GM18520 (cell line): Measurements from ENCODE around the gene COL4A2.
"Not testable (repeated sequence)": the region's sequence is repeated elsewhere in the genome, so short reads cannot be mapped to it uniquely, and the experiment has no call there.

Experiments used
- ATAC-seq: cut with Tn5 transposase; IDR thresholded peaks from one replicate; pipeline ENCODE4 v1.9.1; 2021; ENCODE audit not compliant: unreplicated experiment

COL4A2 gene

DNA sequence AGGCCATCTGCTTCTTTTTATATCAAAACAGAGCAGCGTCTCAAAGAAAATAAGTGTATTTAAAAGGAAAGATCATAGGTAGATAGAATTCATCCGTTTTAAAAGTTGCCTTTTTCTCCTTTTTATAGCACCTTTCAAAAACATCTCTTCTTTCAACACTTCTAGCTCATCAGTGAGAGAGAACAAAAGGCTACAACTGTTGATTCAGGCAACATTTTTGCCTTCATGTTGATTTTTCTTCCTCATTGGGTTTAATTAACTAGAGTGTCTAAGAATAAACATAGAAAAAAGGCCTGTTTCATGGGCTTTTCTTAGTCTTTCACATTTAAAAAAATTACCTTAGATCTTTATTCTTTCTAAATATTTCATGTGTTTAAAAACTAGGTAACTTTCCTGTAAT lies 13.6 kb downstream of the COL4A2 start:
- no peak for ATAC-seq

- not testable (repeated sequence) for ATAC-seq
Observed at GRCh38 chr13:110321573-110321972, 14.5 kb downstream of the COL4A2 start.

- no peak for ATAC-seq
Observed at GRCh38 chr13:110322126-110322827, 15.2 kb downstream of the COL4A2 start.

DNA sequence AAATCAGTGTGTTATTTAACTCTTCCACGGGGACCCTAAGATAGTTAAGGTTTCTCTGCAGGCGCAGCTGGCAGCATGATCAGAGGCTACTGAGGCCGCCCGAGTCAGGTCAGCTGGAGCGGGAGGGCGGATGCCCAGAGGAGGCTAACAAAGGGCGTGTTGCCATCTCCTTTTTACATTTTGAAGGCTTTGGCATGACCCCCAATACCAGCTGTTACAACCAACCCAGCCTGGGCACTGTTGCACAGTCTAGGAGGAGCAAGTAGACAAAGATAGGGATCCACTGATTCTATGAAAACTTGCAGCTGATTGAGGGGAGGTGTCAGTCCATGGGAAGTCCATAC lies 15.7 kb downstream of the COL4A2 start:
- ATAC-seq, result no peak

- ATAC-seq, result no peak
Observed at GRCh38 chr13:110323172-110323891, 16.2 kb downstream of the COL4A2 start.

DNA sequence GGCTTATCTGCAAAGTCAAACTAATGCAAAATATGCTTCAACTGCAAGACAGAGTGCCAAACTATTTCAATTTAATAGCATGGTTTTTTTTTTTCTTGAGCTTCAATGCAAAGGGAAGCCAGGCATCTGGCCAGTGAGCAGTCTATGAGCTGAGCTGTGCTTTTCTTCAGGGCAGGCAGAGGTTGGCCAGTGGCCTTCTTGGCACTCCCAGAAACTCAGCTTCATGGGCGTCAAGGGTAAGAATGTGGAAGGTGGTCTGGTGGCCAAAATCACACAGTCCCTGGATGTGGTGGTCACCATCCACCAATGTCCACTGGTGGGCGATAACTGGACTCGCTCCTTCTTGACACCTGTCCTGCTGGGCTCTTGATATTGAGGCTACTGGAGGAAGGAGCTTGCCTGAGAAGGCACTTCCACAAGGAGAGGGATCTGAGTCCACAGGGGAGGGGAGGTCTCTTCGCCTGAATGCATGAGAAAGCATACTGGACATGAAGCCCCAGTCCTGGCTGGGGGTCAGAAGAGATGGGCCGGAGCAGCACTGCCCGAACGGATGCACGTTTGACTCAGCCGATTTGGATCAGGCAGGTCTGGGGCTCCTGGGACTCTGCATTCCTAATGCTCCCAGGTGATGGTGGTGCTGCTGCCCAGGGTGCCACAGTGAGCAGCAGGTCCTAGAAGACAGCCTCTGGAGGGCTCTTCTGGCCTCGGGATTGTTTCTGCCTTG lies 17.1 kb downstream of the COL4A2 start:
- no peak for ATAC-seq

DNA sequence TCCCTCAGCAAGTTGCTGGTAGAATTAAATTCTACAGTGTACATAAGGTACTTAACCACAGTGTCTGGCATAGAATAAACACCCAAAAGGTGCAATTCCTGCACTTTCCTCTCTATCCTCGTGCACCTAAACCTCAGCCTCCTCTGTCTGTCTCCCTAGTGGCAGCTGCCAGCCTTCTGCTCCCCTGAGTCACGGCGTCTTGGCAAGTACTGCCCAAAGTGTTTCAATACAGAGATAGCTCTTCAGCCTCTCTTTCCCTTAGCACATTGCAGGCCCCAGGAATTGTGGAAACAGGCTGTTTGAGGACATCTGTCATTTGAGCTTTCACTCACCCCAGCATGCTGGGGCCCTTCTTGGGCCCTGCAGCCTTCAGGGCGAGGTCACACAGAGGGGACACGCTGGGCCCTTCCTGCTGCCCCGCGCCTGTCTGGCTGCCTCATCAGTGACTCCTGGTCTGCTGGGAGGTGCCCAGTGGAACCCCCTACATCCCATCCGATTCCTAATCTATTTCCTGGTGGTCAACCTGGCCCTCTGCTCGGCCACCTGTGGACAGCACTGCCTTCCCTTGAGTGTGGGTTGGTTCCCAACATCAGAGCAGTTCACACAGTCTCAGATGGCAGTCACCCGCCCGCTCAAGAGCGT lies 19.3 kb downstream of the COL4A2 start:
- no peak for ATAC-seq

DNA sequence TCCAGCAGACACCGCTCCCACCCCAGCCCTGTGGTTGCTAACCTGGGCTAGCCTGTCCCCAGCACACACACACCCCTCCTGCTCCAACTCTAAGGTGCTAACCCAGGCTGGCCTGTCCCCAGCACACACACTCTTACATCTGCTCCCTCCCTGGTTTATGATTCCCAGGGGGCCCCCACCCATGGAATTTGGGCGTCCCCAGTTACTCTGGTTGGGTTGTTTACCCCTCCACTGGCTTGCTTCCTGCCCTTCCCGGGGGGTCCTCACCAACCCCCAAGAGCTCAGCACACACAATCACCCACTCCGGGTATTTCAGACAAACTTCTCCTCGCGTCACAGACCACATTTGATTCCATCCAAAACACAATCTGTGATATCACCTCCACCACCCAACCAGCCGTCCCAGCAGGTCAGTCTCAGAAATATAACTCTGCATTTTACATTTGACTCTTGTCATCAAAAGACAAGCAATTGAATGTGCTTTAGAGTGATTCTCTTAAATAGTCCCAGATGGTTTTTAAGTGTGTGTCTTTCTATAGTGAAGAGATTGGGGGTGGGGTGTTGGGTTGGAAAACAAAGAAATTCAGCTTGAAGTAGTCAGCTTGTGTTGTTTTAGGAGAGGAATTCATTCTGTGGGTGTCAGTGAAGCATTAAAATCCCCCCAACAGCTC lies 20.1 kb downstream of the COL4A2 start:
- ATAC-seq, result no peak

DNA sequence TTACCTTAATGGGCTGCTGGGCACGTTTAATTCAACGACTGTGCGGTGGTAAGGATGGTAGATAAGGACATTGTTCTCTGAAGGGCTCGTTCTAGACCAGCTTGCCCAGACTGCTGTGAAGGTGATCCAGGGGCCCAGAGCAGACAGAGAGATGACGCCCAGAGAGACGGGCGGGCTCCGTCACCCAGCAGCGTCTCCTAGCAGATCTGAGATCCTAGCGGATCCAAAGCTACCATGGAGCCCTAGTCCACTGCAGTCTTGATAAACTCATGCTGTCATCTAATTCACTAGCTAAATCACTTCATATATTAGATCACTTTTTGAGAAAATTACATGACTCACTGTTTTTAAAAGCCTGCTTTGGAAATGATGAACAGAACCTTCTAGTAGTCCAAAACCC lies 21.5 kb downstream of the COL4A2 start:
- no peak for ATAC-seq

- no peak for ATAC-seq
Observed at GRCh38 chr13:110329258-110329657, 22.2 kb downstream of the COL4A2 start.

- no peak for ATAC-seq
Observed at GRCh38 chr13:110329798-110330461, 22.8 kb downstream of the COL4A2 start.

DNA sequence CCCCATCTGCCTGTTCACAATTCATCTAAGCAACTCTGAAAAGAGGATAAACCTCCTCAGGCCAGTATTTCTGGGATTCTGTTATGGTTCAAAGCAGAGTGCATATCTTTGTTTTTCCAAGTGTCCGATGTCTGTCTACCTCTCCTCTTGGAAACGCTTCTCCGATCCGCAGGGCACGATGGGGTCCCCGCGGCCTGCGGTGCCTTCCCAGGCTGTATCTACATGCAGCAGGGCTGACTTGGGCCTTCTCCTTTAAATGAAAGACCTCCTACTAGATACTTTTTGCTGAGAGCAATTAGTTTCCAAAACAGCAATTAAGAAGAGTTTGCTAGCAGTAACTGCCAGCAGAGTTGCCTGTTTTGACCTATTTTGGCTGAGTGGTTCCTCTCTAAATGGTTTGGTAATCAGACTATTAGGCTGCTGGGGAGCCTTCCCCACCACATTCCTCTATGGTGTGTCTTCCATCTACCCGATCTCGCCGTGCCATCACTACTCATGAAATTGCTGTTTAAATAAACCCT lies 23.5 kb downstream of the COL4A2 start:
- no peak for ATAC-seq

DNA sequence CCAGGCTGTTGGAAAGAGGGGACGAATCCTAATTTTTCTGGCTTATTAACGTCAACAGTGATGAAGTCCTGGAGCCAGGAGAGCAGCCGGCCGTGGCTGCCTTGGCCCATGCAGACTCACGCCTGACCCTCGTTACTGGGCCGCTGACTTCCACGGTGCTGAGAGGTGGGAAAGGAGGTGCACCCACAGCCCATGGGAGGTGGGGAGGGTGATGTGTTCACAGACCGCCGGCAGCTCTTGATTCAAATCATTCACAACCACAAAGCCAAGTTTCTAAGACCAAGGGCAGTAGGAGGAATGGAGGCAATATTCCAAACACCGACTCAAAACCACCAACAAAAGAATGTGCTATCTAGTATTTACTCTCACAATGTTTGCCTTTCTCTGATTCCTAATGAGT lies 24.3 kb downstream of the COL4A2 start:
- ATAC-seq, result no peak

- no peak for ATAC-seq
Observed at GRCh38 chr13:110332750-110333149, 25.7 kb downstream of the COL4A2 start.

DNA sequence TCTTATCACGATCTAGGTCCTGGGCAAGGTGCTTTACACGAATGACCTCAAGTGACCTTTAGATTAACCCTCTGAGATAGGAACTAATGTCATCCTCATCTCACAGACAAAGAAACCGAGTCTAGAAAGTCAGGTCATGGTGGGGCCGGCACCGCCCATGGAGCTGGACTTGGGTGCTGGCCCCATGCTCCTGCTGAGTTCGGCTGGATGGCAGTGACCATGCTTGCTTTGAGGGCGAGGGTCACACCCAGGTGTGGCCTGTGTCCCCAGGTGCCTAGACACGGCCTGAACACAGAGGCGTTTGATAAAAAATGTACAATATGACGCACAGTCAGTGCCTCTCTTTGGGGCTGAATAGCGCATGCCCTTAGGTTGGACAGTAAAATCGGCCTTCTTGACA lies 26.8 kb downstream of the COL4A2 start:
- ATAC-seq, result no peak

DNA sequence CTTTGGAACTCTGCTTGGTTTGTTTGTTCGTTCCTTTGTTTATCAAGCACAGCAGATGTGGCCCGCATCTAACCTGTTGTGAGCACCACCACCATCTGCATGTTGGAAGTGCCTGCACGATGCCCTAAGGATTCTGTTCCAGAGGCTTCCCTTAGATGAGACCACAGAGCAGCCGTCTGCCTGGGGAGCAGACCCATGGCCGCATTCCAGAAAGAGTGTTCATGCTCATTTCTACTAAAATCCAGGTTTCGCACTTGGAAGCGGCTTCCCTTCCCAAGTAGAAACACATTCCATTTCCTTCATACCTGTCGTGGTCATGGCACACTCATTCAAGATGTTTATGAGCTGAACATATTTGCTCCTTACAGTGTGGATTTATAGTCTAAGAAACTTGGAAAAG lies 27.2 kb downstream of the COL4A2 start:
- ATAC-seq, result no peak

- no peak for ATAC-seq
Observed at GRCh38 chr13:110334841-110335490, 27.9 kb downstream of the COL4A2 start.

- ATAC-seq, result no peak
Observed at GRCh38 chr13:110336108-110336507, 29.0 kb downstream of the COL4A2 start.

- ATAC-seq, result no peak
Observed at GRCh38 chr13:110336681-110337080, 29.6 kb downstream of the COL4A2 start.

DNA sequence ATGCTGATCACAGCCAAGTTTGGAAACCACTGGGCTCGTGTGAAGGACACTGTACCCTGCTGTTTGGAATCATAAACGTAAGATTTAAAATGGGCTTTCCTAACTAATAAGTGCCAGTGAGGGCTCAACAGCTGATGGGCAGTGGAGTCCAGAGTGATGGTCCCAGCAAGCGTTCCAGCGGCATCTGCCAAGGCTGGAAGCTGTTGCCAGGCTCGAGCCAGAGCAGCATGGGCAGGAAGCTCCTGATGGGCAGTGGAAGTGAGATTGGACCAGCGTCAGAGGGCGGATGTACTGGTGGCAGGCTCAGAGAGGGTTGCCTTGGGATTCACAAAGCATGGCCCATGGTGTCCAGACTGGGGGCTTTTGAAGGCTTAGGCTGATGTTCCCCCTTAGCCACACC lies 30.2 kb downstream of the COL4A2 start:
- ATAC-seq, result no peak
